ENCODE data around the gene SLC35G2. TPM values are rescaled to one million over a fixed set of nuclear protein-coding genes. Genes with fewer than 3 reads are reported as not detected.
A peak's percentile ranks its signal among the peaks of the same experiment; 100 is the strongest.
"Not testable (repeated sequence)": the region's sequence is repeated elsewhere in the genome, so short reads cannot be mapped to it uniquely, and the experiment has no call there.

The SLC35G2 gene
- total RNA-seq, 1 donor: 0.21 TPM

- H3K9me3 ChIP-seq (ENCODE audit: low read depth, low read length): no peaks in the 10 kb centered on the region
- H3K4me3 ChIP-seq (ENCODE audit: low read length): no peak overlapping the region
- H3K4me1 ChIP-seq (ENCODE audit: insufficient read depth, low read length): peaks cover 13% of the 10 kb centered on the region
- H3K27me3 ChIP-seq (ENCODE audit: insufficient read depth, low read length): no peaks in the 10 kb centered on the region
Measured at GRCh38 chr3:136852180-136852579, 33.3 kb downstream of the SLC35G2 start.

GRCh38 chr3:136856665-136857064, 37.7 kb downstream of the SLC35G2 start:
- no peak overlapping the region for H3K4me3 ChIP-seq (ENCODE audit: low read length)
- H3K4me1 ChIP-seq (ENCODE audit: insufficient read depth, low read length): peaks cover 43% of the 10 kb centered on the region
- H3K27me3 ChIP-seq (ENCODE audit: insufficient read depth, low read length): no peaks in the 10 kb centered on the region

GRCh38 chr3:136858381-136858780, 39.5 kb downstream of the SLC35G2 start:
- Histone ChIP-seq H3K4me1 (ENCODE audit: insufficient read depth, low read length) (peaks cover 50% of the 10 kb centered on the region), H3K4me3 (ENCODE audit: low read length) (no peak overlapping the region), H3K27me3 (ENCODE audit: insufficient read depth, low read length) (no peaks in the 10 kb centered on the region), H3K9me3 (ENCODE audit: low read depth, low read length) (no peaks in the 10 kb centered on the region)

More at GRCh38 chr3:136856665-136857064, 37.7 kb downstream of the SLC35G2 start:
- no peaks in the 10 kb centered on the region for H3K9me3 ChIP-seq (ENCODE audit: low read depth, low read length)

GRCh38 chr3:136860541-136860940, 41.6 kb downstream of the SLC35G2 start:
- H3K9me3 ChIP-seq (ENCODE audit: low read depth, low read length): no peaks in the 10 kb centered on the region
- H3K4me1 ChIP-seq (ENCODE audit: insufficient read depth, low read length): peaks cover 56% of the 10 kb centered on the region
- peak overlapping the region; percentile 94 for H3K4me3 ChIP-seq (ENCODE audit: low read length)
- no peaks in the 10 kb centered on the region for H3K27me3 ChIP-seq (ENCODE audit: insufficient read depth, low read length)

- peaks cover 45% of the 10 kb centered on the region for H3K4me1 ChIP-seq (ENCODE audit: insufficient read depth, low read length)
- peak within 1 kb of the TSS; percentile 94 for H3K4me3 ChIP-seq (ENCODE audit: low read length)
Measured at GRCh38 chr3:136861890-136862616, 43.1 kb downstream of the SLC35G2 start, which contains the start of gene NCK1. NCK1 (plus strand) TSS chr3:136862208; CDS start chr3:136928002, 65,794 bp downstream.

GRCh38 chr3:136862617-136863322, 43.8 kb downstream of the SLC35G2 start:
- no peaks in the 10 kb centered on the region for H3K9me3 ChIP-seq (ENCODE audit: low read depth, low read length)
- peaks cover 43% of the 10 kb centered on the region for H3K4me1 ChIP-seq (ENCODE audit: insufficient read depth, low read length)

More at GRCh38 chr3:136861890-136862616, 43.1 kb downstream of the SLC35G2 start, which contains the start of gene NCK1:
- H3K27me3 ChIP-seq (ENCODE audit: insufficient read depth, low read length): no peaks in the 10 kb centered on the region
- H3K9me3 ChIP-seq (ENCODE audit: low read depth, low read length): no peaks in the 10 kb centered on the region

GRCh38 chr3:136869282-136869681, 50.4 kb downstream of the SLC35G2 start:
- peaks cover 6% of the 10 kb centered on the region for H3K4me1 ChIP-seq (ENCODE audit: insufficient read depth, low read length)
- H3K27me3 ChIP-seq (ENCODE audit: insufficient read depth, low read length): no peaks in the 10 kb centered on the region
- H3K4me3 ChIP-seq (ENCODE audit: low read length): no peak overlapping the region
- no peaks in the 10 kb centered on the region for H3K9me3 ChIP-seq (ENCODE audit: low read depth, low read length)

More at GRCh38 chr3:136862617-136863322, 43.8 kb downstream of the SLC35G2 start:
- peak overlapping the region; percentile 94 for H3K4me3 ChIP-seq (ENCODE audit: low read length)
- H3K27me3 ChIP-seq (ENCODE audit: insufficient read depth, low read length): no peaks in the 10 kb centered on the region

GRCh38 chr3:136872258-136872657, 53.3 kb downstream of the SLC35G2 start:
- not testable (repeated sequence) for H3K4me1 ChIP-seq (ENCODE audit: insufficient read depth, low read length)

GRCh38 chr3:136879510-136879909, 60.6 kb downstream of the SLC35G2 start:
- H3K4me1 ChIP-seq (ENCODE audit: insufficient read depth, low read length): peaks cover 26% of the 10 kb centered on the region
- H3K4me3 ChIP-seq (ENCODE audit: low read length); H3K9me3 ChIP-seq (ENCODE audit: low read depth, low read length); H3K27me3 ChIP-seq (ENCODE audit: insufficient read depth, low read length): not testable (repeated sequence)

More at GRCh38 chr3:136872258-136872657, 53.3 kb downstream of the SLC35G2 start:
- H3K9me3 ChIP-seq (ENCODE audit: low read depth, low read length); H3K4me3 ChIP-seq (ENCODE audit: low read length); H3K27me3 ChIP-seq (ENCODE audit: insufficient read depth, low read length): not testable (repeated sequence)

GRCh38 chr3:136882571-136882970, 63.6 kb downstream of the SLC35G2 start:
- Histone ChIP-seq H3K4me1 (ENCODE audit: insufficient read depth, low read length) (peaks cover 42% of the 10 kb centered on the region), H3K4me3 (ENCODE audit: low read length) (no peak overlapping the region), H3K9me3 (ENCODE audit: low read depth, low read length) (no peaks in the 10 kb centered on the region), H3K27me3 (ENCODE audit: insufficient read depth, low read length) (no peaks in the 10 kb centered on the region)

- Histone ChIP-seq H3K27me3 (ENCODE audit: insufficient read depth, low read length) (no peaks in the 10 kb centered on the region), H3K4me3 (ENCODE audit: low read length) (no peak overlapping the region), H3K4me1 (ENCODE audit: insufficient read depth, low read length) (peaks cover 46% of the 10 kb centered on the region), H3K9me3 (ENCODE audit: low read depth, low read length) (no peaks in the 10 kb centered on the region)
Measured at GRCh38 chr3:136883967-136884720, 65.2 kb downstream of the SLC35G2 start.

GRCh38 chr3:136885357-136886213, 66.7 kb downstream of the SLC35G2 start:
- H3K9me3 ChIP-seq (ENCODE audit: low read depth, low read length): no peaks in the 10 kb centered on the region
- no peaks in the 10 kb centered on the region for H3K27me3 ChIP-seq (ENCODE audit: insufficient read depth, low read length)
- no peak overlapping the region for H3K4me3 ChIP-seq (ENCODE audit: low read length)
- peaks cover 46% of the 10 kb centered on the region for H3K4me1 ChIP-seq (ENCODE audit: insufficient read depth, low read length)

GRCh38 chr3:136889947-136890346, 71.0 kb downstream of the SLC35G2 start:
- no peak overlapping the region for H3K4me3 ChIP-seq (ENCODE audit: low read length)
- no peaks in the 10 kb centered on the region for H3K9me3 ChIP-seq (ENCODE audit: low read depth, low read length)
- H3K27me3 ChIP-seq (ENCODE audit: insufficient read depth, low read length): no peaks in the 10 kb centered on the region
- H3K4me1 ChIP-seq (ENCODE audit: insufficient read depth, low read length): peaks cover 40% of the 10 kb centered on the region
